ENCODE results near the gene LRRC61.

Gene LRRC61

DNA sequence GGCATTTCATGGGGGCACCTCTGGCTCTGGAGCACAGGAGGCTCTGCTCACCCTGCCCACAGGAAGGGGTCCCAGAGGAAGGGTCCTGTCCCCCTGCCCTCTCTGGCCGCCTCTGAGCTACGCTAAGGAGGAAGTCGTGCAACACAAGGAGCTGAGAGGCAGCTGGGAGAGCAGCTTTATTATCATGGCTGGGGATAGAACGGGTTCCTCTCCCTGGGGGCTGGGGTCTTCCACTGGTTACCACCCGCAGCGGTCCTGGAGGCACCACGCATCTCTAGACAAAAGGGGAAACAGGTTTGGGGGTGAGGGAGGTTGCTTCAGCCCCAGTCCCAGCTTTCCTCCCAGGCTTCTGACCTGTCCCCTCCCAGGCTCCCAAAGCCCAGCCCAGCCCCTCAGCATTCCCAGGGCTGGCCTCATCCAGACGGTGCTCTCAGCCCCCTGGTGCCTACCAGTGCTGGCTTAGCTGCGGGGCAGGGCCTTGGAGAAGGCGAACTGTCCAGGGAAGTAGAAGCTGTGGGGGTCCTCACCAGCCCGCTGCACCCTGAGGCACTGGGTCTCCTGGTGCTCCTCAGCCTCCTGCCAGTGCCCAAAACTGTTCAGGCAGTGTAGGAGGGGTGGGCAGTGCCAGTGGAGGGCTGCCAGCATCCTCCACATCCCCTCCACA, 15.1 kb downstream of the LRRC61 start:
- peaks cover 0 to under 1% (median 0%) of the 10 kb centered on the region in 5 donors for H3K9me3 ChIP-seq (ENCODE audit: control insufficient read depth in 5 of 5, low read length in 5 of 5)
- H3K4me1 ChIP-seq (ENCODE audit: control insufficient read depth in 5 of 5, insufficient read depth in 5 of 5, low read length in 5 of 5), result peaks cover 5 to 71% (median 58%) of the 10 kb centered on the region in 5 donors
- H3K36me3 ChIP-seq (ENCODE audit: control insufficient read depth in 5 of 5, insufficient read depth in 5 of 5, low read length in 5 of 5), result peaks cover 0 to 26% (median 12%) of the 10 kb centered on the region in 5 donors
- H3K27ac ChIP-seq (ENCODE audit: low read depth, low read length), result peak overlapping the region; percentile 10
- H3K27me3 ChIP-seq (ENCODE audit: control insufficient read depth in 5 of 5, insufficient read depth in 4 of 5, low read length in 5 of 5), result peaks cover 0 to 19% (median 9%) of the 10 kb centered on the region in 5 donors
- peak overlapping the region in 1 of 5 donors; percentile 26 for H3K9ac ChIP-seq (ENCODE audit: low read length in 5 of 5)
- H3K4me3 ChIP-seq (ENCODE audit: low read depth in 1 of 5, low read length in 5 of 5), result peak overlapping the region in 2 of 5 donors; percentile 80 to 83

DNA sequence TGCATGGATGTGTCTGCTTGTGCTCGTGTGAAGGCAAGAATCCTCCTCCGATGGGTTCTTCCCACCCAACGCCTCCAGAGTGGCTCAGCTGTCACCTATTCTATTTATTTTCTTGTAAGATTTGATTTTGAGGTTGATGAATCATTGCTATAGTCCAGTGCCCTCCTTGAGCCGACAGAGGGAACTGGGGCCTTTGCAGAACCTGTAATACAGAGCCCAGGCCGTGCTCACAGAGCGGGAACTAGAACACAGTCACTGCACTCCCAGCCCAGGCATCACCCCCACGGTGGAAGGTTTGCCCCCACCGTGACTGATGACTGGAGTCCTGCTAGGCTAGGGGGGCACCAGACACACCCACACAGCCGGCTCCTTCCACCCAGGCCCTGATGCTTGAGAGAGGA, 16.3 kb downstream of the LRRC61 start:
- Histone ChIP-seq H3K9ac (ENCODE audit: low read length in 5 of 5) (peak overlapping the region in 3 of 5 donors; percentile 5 to 93 (median 23)), H3K9me3 (ENCODE audit: control insufficient read depth in 5 of 5, low read length in 5 of 5) (peaks cover 0 to 8% (median 0%) of the 10 kb centered on the region in 5 donors), H3K4me3 (ENCODE audit: low read depth in 1 of 5, low read length in 5 of 5) (peak overlapping the region; percentile 62 to 83 (median 72)), H3K27me3 (ENCODE audit: control insufficient read depth in 5 of 5, insufficient read depth in 4 of 5, low read length in 5 of 5) (peaks cover 0 to 19% (median 9%) of the 10 kb centered on the region in 5 donors), H3K36me3 (ENCODE audit: control insufficient read depth in 5 of 5, insufficient read depth in 5 of 5, low read length in 5 of 5) (peaks cover 0 to 18% (median 7%) of the 10 kb centered on the region in 5 donors), H3K4me1 (ENCODE audit: control insufficient read depth in 5 of 5, insufficient read depth in 5 of 5, low read length in 5 of 5) (peaks cover 5 to 71% (median 58%) of the 10 kb centered on the region in 5 donors), H3K27ac (ENCODE audit: low read depth, low read length) (peak overlapping the region; percentile 91)

DNA sequence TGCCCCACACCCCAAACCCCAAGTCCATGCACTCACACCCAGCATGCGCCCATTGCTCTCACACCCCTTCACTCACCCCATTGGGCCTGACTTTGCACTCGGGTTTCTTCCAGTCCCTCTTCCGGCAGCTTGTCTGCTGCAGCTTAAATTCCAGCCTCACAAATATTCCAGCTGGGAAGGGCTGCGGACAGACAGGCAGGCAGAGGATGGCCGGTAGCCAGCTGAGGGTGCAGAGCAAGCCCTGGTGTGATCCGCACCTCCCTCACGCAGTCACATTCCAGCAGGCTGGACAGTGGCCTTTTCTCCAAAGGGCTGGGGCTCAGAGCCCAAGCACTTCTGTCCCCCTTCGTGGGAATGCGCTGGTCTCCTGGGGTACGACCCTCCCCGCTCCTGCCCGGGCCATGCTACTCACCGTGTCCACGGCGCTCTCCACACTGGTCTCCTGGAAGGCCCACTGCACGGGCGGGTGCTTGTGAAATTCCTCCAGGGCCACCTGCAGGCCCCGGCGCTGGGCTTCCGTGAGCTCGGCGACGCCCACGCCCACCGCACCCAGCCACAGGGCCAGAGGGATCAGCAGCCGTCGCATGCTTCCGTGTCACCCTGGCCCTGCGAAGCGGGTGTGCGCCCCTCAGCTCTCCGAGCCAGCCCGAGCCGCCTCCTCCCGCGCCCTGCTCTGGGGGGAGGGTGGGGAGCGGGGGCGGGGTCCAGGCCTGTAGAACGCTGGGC, 17.0 kb downstream of the LRRC61 start:
- peak overlapping the region; percentile 91 for H3K27ac ChIP-seq (ENCODE audit: low read depth, low read length)
- peaks cover 5 to 68% (median 55%) of the 10 kb centered on the region in 5 donors for H3K4me1 ChIP-seq (ENCODE audit: control insufficient read depth in 5 of 5, insufficient read depth in 5 of 5, low read length in 5 of 5)
- peak overlapping the region in 2 of 5 donors; percentile 26 to 93 for H3K9ac ChIP-seq (ENCODE audit: low read length in 5 of 5)
- H3K36me3 ChIP-seq (ENCODE audit: control insufficient read depth in 5 of 5, insufficient read depth in 5 of 5, low read length in 5 of 5), result peaks cover 0 to 18% (median 7%) of the 10 kb centered on the region in 5 donors
- H3K27me3 ChIP-seq (ENCODE audit: control insufficient read depth in 5 of 5, insufficient read depth in 4 of 5, low read length in 5 of 5), result peaks cover 0 to 19% (median 9%) of the 10 kb centered on the region in 5 donors
- peak overlapping the region; percentile 62 to 83 (median 72) for H3K4me3 ChIP-seq (ENCODE audit: low read depth in 1 of 5, low read length in 5 of 5)
- peaks cover 0 to 8% (median 0%) of the 10 kb centered on the region in 5 donors for H3K9me3 ChIP-seq (ENCODE audit: control insufficient read depth in 5 of 5, low read length in 5 of 5)

DNA sequence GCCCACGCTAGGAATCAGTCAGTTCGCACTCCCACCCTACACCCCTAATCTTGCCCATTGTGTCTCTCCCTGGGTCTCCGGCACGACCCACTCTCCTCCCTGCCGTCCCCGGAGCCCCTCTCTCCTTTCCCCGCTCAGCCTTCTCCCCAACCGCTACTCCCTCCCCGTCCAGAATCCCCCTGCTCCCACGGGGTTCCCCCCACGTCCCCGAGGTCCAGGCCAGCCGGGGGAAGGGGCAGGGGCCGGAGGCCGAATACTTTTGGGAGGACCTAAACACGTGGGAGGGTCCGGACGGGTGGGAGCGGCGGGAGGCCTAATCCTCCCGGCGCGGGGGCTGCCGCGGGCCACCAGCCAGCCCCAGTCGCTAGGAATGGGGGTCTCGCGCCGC, 17.7 kb downstream of the LRRC61 start:
- Histone ChIP-seq H3K4me1 (ENCODE audit: control insufficient read depth in 5 of 5, insufficient read depth in 5 of 5, low read length in 5 of 5) (peaks cover 2 to 61% (median 48%) of the 10 kb centered on the region in 5 donors), H3K9me3 (ENCODE audit: control insufficient read depth in 5 of 5, low read length in 5 of 5) (peaks cover 0 to 8% (median 0%) of the 10 kb centered on the region in 5 donors), H3K27ac (ENCODE audit: low read depth, low read length) (peak overlapping the region; percentile 91), H3K9ac (ENCODE audit: low read length in 5 of 5) (peak overlapping the region; percentile 68 to 93 (median 84)), H3K36me3 (ENCODE audit: control insufficient read depth in 5 of 5, insufficient read depth in 5 of 5, low read length in 5 of 5) (peaks cover 0 to 18% (median 7%) of the 10 kb centered on the region in 5 donors), H3K27me3 (ENCODE audit: control insufficient read depth in 5 of 5, insufficient read depth in 4 of 5, low read length in 5 of 5) (peaks cover 0 to 19% (median 9%) of the 10 kb centered on the region in 5 donors), H3K4me3 (ENCODE audit: low read depth in 1 of 5, low read length in 5 of 5) (peak overlapping the region; percentile 62 to 83 (median 72))

DNA sequence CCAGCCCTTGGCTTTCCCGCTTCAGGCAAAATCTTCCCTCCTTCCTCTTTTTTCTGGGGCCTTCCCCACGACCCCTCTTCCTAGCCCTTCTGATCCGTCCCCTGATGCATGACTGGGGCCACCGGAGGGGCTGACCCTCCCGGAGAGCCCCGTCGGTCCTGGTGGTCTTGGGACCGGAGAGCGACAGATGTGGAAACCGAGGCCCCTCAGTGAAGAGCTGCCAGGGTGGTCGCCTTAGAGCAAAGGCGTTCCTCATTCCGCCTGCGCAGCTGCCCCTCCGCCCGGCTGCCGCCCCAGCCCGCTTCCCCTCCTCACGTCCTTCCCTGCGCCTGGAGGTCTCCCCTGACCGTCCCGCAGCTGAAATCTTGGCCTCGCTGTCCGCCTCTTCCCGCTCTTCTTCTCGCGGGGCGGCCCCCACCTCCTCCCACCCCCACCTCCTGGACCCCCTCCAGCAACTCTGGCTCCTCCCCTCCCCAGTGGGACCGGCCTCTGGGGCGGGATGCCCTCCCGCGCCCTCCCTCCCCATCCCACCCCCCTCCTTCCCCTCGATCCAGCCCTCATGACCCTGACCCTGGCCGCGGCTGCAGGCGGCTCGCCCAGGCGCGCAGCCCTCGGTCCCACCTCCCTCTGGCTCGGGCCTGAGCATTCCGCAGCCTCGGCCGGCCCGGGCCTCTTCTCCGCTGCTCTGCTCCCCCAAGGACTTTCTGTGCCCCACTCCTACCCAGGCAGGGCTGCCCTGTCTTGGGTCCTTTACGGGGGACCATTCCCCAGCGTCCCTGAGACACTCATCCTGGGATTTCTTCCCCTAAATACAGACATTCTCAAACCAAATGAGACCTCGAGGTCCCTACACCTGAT, 18.3 kb downstream of the LRRC61 start, which contains the start of gene RARRES2:
TSS of gene RARRES2 (minus strand) at position 367 of the 858 bp plus-strand sequence. CDS start 1,020 bp downstream, outside the sequence.
- H3K9ac ChIP-seq (ENCODE audit: low read length in 5 of 5), result peak within 1 kb of the TSS; percentile 68 to 93 (median 84)
- peak within 1 kb of the TSS; percentile 91 for H3K27ac ChIP-seq (ENCODE audit: low read depth, low read length)
- peaks cover 2 to 55% (median 42%) of the 10 kb centered on the region in 5 donors for H3K4me1 ChIP-seq (ENCODE audit: control insufficient read depth in 5 of 5, insufficient read depth in 5 of 5, low read length in 5 of 5)

DNA sequence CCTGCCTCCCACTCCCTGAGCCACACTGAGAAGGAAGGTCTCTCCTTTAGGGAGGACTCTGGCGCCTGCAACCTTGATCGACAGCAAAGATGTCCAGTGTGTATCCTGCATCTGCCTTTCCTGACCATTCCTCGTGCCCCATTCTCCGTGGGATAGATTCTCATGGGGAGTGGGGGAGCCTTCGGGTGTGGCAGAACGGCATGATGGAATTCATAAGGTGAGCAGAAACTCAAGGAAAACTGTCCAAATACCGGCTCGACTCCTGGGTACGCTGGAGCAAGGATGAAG, 18.9 kb downstream of the LRRC61 start:
- Histone ChIP-seq H3K27me3 (ENCODE audit: control insufficient read depth in 5 of 5, insufficient read depth in 4 of 5, low read length in 5 of 5) (peaks cover 0 to 19% (median 9%) of the 10 kb centered on the region in 5 donors), H3K9me3 (ENCODE audit: control insufficient read depth in 5 of 5, low read length in 5 of 5) (peaks cover 0 to 8% (median 0%) of the 10 kb centered on the region in 5 donors), H3K27ac (ENCODE audit: low read depth, low read length) (peak overlapping the region; percentile 46), H3K4me3 (ENCODE audit: low read depth in 1 of 5, low read length in 5 of 5) (peak overlapping the region in 2 of 5 donors; percentile 11 to 17), H3K36me3 (ENCODE audit: control insufficient read depth in 5 of 5, insufficient read depth in 5 of 5, low read length in 5 of 5) (peaks cover 0 to 16% (median 7%) of the 10 kb centered on the region in 5 donors), H3K4me1 (ENCODE audit: control insufficient read depth in 5 of 5, insufficient read depth in 5 of 5, low read length in 5 of 5) (peaks cover 2 to 49% (median 37%) of the 10 kb centered on the region in 5 donors), H3K9ac (ENCODE audit: low read length in 5 of 5) (peak overlapping the region in 2 of 5 donors; percentile 16 to 28)

More for the DNA sequence above, 18.3 kb downstream of the LRRC61 start, which contains the start of gene RARRES2:
- Histone ChIP-seq H3K36me3 (ENCODE audit: control insufficient read depth in 5 of 5, insufficient read depth in 5 of 5, low read length in 5 of 5) (peaks cover 0 to 18% (median 7%) of the 10 kb centered on the region in 5 donors), H3K27me3 (ENCODE audit: control insufficient read depth in 5 of 5, insufficient read depth in 4 of 5, low read length in 5 of 5) (peaks cover 0 to 19% (median 9%) of the 10 kb centered on the region in 5 donors), H3K9me3 (ENCODE audit: control insufficient read depth in 5 of 5, low read length in 5 of 5) (peaks cover 0 to 8% (median 0%) of the 10 kb centered on the region in 5 donors), H3K4me3 (ENCODE audit: low read depth in 1 of 5, low read length in 5 of 5) (peak within 1 kb of the TSS; percentile 62 to 83 (median 72))

DNA sequence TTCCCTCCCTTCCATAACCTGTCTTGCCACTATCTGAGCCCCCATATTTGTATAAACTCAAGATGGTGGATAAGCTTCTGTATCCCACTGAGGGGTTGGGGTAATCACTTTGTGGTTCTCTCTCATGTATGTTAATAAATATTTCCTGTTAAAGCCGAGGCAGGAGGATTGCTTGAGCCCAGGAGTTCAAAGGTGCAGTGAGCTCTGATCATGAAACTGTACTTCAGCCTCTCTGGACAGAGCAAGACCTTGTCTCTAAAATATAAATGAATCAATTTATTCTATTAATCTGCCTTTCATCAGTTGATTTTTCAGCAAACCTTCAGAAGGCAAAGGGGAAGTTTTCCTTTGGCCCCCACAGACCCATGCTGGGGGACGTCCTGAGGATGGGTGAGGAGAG, 20.1 kb downstream of the LRRC61 start:
- H3K27ac ChIP-seq (ENCODE audit: low read depth, low read length), result no peak overlapping the region
- peaks cover 0 to 8% (median 0%) of the 10 kb centered on the region in 5 donors for H3K9me3 ChIP-seq (ENCODE audit: control insufficient read depth in 5 of 5, low read length in 5 of 5)
- H3K4me3 ChIP-seq (ENCODE audit: low read depth in 1 of 5, low read length in 5 of 5), result no peak overlapping the region
- peaks cover 0 to 19% (median 9%) of the 10 kb centered on the region in 5 donors for H3K27me3 ChIP-seq (ENCODE audit: control insufficient read depth in 5 of 5, insufficient read depth in 4 of 5, low read length in 5 of 5)
- H3K36me3 ChIP-seq (ENCODE audit: control insufficient read depth in 5 of 5, insufficient read depth in 5 of 5, low read length in 5 of 5), result peaks cover 0 to 10% (median 6%) of the 10 kb centered on the region in 5 donors
- no peak overlapping the region for H3K9ac ChIP-seq (ENCODE audit: low read length in 5 of 5)
- H3K4me1 ChIP-seq (ENCODE audit: control insufficient read depth in 5 of 5, insufficient read depth in 5 of 5, low read length in 5 of 5), result peaks cover 2 to 37% (median 33%) of the 10 kb centered on the region in 5 donors

DNA sequence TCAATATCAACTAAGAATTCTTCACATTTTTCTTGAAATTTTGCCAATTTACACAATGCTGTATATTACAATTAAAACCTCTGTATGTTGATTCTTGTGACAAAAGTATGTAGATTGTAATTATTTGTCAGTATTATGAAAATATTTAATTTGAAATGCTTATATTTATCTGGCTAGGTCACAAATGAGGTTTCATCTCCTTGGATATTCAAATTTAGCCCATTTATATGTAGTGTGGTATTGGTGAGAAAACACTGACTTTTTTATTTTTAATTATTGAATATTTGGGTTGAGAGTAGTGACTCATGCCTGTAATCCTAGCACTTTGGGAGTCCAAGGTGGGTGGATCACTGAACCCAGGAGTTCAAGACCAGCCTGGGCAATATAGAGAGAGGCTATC, 21.1 kb downstream of the LRRC61 start:
- peaks cover 0 to 19% (median 9%) of the 10 kb centered on the region in 5 donors for H3K27me3 ChIP-seq (ENCODE audit: control insufficient read depth in 5 of 5, insufficient read depth in 4 of 5, low read length in 5 of 5)
- no peak overlapping the region for H3K9ac ChIP-seq (ENCODE audit: low read length in 5 of 5)
- H3K36me3 ChIP-seq (ENCODE audit: control insufficient read depth in 5 of 5, insufficient read depth in 5 of 5, low read length in 5 of 5), result peaks cover 0 to under 1% (median 0%) of the 10 kb centered on the region in 5 donors
- H3K9me3 ChIP-seq (ENCODE audit: control insufficient read depth in 5 of 5, low read length in 5 of 5), result peaks cover 0 to 8% (median 0%) of the 10 kb centered on the region in 5 donors
- peaks cover 2 to 27% (median 22%) of the 10 kb centered on the region in 5 donors for H3K4me1 ChIP-seq (ENCODE audit: control insufficient read depth in 5 of 5, insufficient read depth in 5 of 5, low read length in 5 of 5)
- H3K4me3 ChIP-seq (ENCODE audit: low read depth in 1 of 5, low read length in 5 of 5), result no peak overlapping the region
- H3K27ac ChIP-seq (ENCODE audit: low read depth, low read length), result no peak overlapping the region

DNA sequence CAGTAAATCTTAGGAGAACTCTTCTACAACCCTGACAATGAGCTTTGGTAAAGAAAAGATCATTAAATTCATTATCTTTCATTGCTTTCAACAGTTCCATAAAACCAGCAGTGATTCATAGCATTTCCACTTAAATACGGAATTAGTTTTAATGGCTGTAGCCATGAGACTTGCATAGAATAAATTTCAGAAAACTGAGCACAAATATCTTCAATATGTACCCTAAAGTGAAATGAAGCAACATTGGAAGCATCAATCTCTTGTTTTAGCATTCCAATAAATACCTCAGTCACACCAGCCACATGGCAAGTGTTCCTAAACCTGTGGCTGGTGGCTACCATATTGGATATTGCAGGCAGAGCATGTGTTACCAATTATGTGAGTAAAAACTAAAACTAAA, 21.9 kb downstream of the LRRC61 start:
- H3K27me3 ChIP-seq (ENCODE audit: control insufficient read depth in 5 of 5, insufficient read depth in 4 of 5, low read length in 5 of 5), result peaks cover 0 to 12% (median 9%) of the 10 kb centered on the region in 5 donors
- H3K36me3 ChIP-seq (ENCODE audit: control insufficient read depth in 5 of 5, insufficient read depth in 5 of 5, low read length in 5 of 5), result no peaks in the 10 kb centered on the region
- no peak overlapping the region for H3K4me3 ChIP-seq (ENCODE audit: low read depth in 1 of 5, low read length in 5 of 5)
- H3K4me1 ChIP-seq (ENCODE audit: control insufficient read depth in 5 of 5, insufficient read depth in 5 of 5, low read length in 5 of 5), result peaks cover 2 to 19% (median 15%) of the 10 kb centered on the region in 5 donors
- no peak overlapping the region for H3K27ac ChIP-seq (ENCODE audit: low read depth, low read length)
- H3K9me3 ChIP-seq (ENCODE audit: control insufficient read depth in 5 of 5, low read length in 5 of 5), result peaks cover 0 to 8% (median 0%) of the 10 kb centered on the region in 5 donors
- no peak overlapping the region for H3K9ac ChIP-seq (ENCODE audit: low read length in 5 of 5)

Data from subcutaneous abdominal adipose tissue (tissue), 5 donors.